ENCODE results near the gene NBEA. TPM values are rescaled to one million over a fixed set of nuclear protein-coding genes. Genes with fewer than 3 reads are reported as not detected.

NBEA gene
- total RNA-seq, 2 experiments from 2014 or later = 3.5 to 3.8 TPM

DNA sequence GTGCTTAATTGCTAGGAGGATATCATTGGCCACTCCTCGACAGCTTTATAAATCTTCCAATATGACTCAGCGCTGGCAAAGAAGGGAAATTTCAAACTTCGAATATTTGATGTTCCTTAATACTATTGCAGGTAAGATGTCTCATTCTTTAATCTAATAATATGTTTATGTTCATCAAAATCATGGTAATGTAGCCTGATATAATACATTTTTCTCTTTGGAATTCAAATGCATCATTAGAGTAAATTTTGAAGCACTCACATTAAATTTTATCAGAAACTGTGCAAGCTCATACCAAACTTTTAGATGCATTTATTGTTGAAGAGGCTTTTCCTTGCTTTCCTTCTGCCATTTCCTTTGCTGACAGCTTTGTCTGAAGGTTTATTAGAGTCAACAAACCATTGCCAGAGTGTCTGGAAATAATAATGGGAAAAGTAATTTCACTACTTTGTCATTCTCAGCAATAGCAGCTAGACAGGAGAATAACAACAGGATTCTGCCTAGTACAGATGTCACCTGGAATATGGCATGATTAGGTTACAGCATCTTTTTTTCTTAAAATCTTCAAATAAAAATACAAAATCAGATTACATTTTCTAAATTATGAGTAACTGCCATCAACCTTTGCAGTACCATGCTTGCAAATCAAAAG is 613.0 kb downstream of the NBEA start:
- Histone ChIP-seq H3K36me3 (ENCODE audit: insufficient read depth, low read length) (no peaks in the 10 kb centered on the region), H3K9me3 (ENCODE audit: control insufficient read depth in 1 of 2, insufficient read depth in 1 of 2, low read length in 2 of 2) (no peaks in the 10 kb centered on the region), H3K27ac (ENCODE audit: low read depth in 1 of 2, low read length in 2 of 2) (no peak overlapping the region), H3K27me3 (ENCODE audit: control insufficient read depth in 1 of 2, insufficient read depth in 2 of 2, low read length in 2 of 2) (no peaks in the 10 kb centered on the region), H3K4me1 (ENCODE audit: insufficient read depth, low read length) (no peaks in the 10 kb centered on the region), H3K4me3 (ENCODE audit: low read length) (no peak overlapping the region)
- DNase-seq = no peak
- no peaks in the 10 kb centered on the region for H3K4me1 Mint-ChIP-seq (ENCODE audit: low read depth)
- H3K27ac Mint-ChIP-seq = no peak overlapping the region
- no peak for TF ChIP-seq CTCF (IDR thresholded peaks at IDR 0.05)
- POLR2A ChIA-PET = no interaction called here
- CTCF ChIA-PET = no interaction called here
- no peaks in the 10 kb centered on the region for H3K27me3 Mint-ChIP-seq
- no peak for ATAC-seq (ENCODE audit: poor library complexity)
- no peaks in the 10 kb centered on the region for H3K36me3 Mint-ChIP-seq (ENCODE audit: low read depth)
- no peak overlapping the region for H3K4me3 Mint-ChIP-seq
- H3K9me3 Mint-ChIP-seq = no peaks in the 10 kb centered on the region
- intact Hi-C loops (cut with DNase I, micrococcal nuclease) = no loop called here

DNA sequence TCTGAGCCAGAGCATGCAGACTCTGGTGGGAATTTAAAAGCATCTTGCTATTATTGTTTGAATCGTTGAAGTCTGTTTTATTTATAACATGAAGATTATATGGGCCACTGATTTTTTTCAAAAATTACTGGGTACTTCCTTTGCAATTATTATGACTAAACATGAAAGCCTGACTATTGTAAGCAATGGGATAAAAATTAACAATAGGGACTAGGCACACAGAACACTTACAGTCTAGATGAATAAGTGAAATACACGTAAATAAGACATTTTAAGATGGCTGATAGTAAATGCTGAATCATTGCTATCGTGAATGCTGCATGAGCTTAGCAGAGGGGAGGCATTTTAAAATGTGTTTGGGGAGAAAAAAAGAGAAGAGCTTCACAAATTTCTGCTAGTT is 615.4 kb downstream of the NBEA start:
- no peak overlapping the region for H3K27ac ChIP-seq (ENCODE audit: low read depth in 1 of 2, low read length in 2 of 2)
- CTCF ChIA-PET = no interaction called here

GRCh38 chr13:35561540-35561939 is 619.5 kb downstream of the NBEA start:
- Mint-ChIP-seq H3K27ac (no peak overlapping the region), H3K4me1 (ENCODE audit: low read depth) (no peaks in the 10 kb centered on the region), H3K9me3 (no peaks in the 10 kb centered on the region), H3K27me3 (no peaks in the 10 kb centered on the region), H3K4me3 (no peak overlapping the region), H3K36me3 (ENCODE audit: low read depth) (no peaks in the 10 kb centered on the region)
- Histone ChIP-seq H3K36me3 (ENCODE audit: insufficient read depth, low read length) (no peaks in the 10 kb centered on the region), H3K27ac (ENCODE audit: low read depth in 1 of 2, low read length in 2 of 2) (no peak overlapping the region), H3K4me1 (ENCODE audit: insufficient read depth, low read length) (no peaks in the 10 kb centered on the region), H3K4me3 (ENCODE audit: low read length) (no peak overlapping the region), H3K9me3 (ENCODE audit: control insufficient read depth in 1 of 2, insufficient read depth in 1 of 2, low read length in 2 of 2) (no peaks in the 10 kb centered on the region), H3K27me3 (ENCODE audit: control insufficient read depth in 1 of 2, insufficient read depth in 2 of 2, low read length in 2 of 2) (no peaks in the 10 kb centered on the region)
- TF ChIP-seq CTCF (IDR thresholded peaks at IDR 0.05) = no peak
- CTCF ChIA-PET = no interaction called here
- POLR2A ChIA-PET = no interaction called here
- DNase-seq (no peak), ATAC-seq (ENCODE audit: poor library complexity) (no peak)
- intact Hi-C loops (cut with DNase I, micrococcal nuclease) = no loop called here

More for the DNA sequence above, 615.4 kb downstream of the NBEA start:
- no peaks in the 10 kb centered on the region for H3K36me3 ChIP-seq (ENCODE audit: insufficient read depth, low read length)
- no peak for ATAC-seq (ENCODE audit: poor library complexity)
- H3K4me1 ChIP-seq (ENCODE audit: insufficient read depth, low read length) = no peaks in the 10 kb centered on the region
- Mint-ChIP-seq H3K9me3 (no peaks in the 10 kb centered on the region), H3K27ac (no peak overlapping the region), H3K27me3 (no peaks in the 10 kb centered on the region), H3K4me1 (ENCODE audit: low read depth) (no peaks in the 10 kb centered on the region), H3K36me3 (ENCODE audit: low read depth) (no peaks in the 10 kb centered on the region), H3K4me3 (no peak overlapping the region)
- no peak for DNase-seq
- intact Hi-C loops (cut with DNase I, micrococcal nuclease) = no loop called here
- no peaks in the 10 kb centered on the region for H3K27me3 ChIP-seq (ENCODE audit: control insufficient read depth in 1 of 2, insufficient read depth in 2 of 2, low read length in 2 of 2)
- H3K9me3 ChIP-seq (ENCODE audit: control insufficient read depth in 1 of 2, insufficient read depth in 1 of 2, low read length in 2 of 2) = no peaks in the 10 kb centered on the region
- no peak overlapping the region for H3K4me3 ChIP-seq (ENCODE audit: low read length)
- POLR2A ChIA-PET = no interaction called here
- no peak for TF ChIP-seq CTCF (IDR thresholded peaks at IDR 0.05)

All from CD4-positive, alpha-beta T cell (primary cell).